Activated CD4-positive, alpha-beta T cell treated with anti-CD3 and anti-CD28 coated beads, Interleukin-2, amount 50 U/mL, for 48 hours (primary cell): ENCODE results near the gene GMEB2.
"Not testable (repeated sequence)": the region's sequence is repeated elsewhere in the genome, so short reads cannot be mapped to it uniquely, and the experiment has no call there.

Source experiments
- DNase-seq, 2 experiments: peaks; one replicate each; pipeline ENCODE4 v3.0.0-alpha.2; 2020

Gene GMEB2

GRCh38 chr20:63587256-63587655 is 39.6 kb downstream of the GMEB2 start:
- DNase-seq = no peak

GRCh38 chr20:63586797-63587196 is 40.1 kb downstream of the GMEB2 start:
- no peak for DNase-seq

- DNase-seq = no peak
These were observed 41.0 kb downstream of the GMEB2 start for GRCh38 chr20:63585616-63586565.

- no peak for DNase-seq
These were observed 44.4 kb downstream of the GMEB2 start for GRCh38 chr20:63582382-63583063.

- peak; percentile 64 to 69 for DNase-seq
These were observed 46.0 kb downstream of the GMEB2 start for GRCh38 chr20:63580796-63581461.

GRCh38 chr20:63579017-63579694 is 47.7 kb downstream of the GMEB2 start:
- DNase-seq = no peak

- no peak for DNase-seq
These were observed 48.5 kb downstream of the GMEB2 start for GRCh38 chr20:63578224-63579016.

- DNase-seq = no peak
These were observed 49.5 kb downstream of the GMEB2 start for GRCh38 chr20:63577317-63577894.

GRCh38 chr20:63576311-63576710 is 50.6 kb downstream of the GMEB2 start:
- DNase-seq = no peak

- DNase-seq = no peak
These were observed 51.8 kb downstream of the GMEB2 start for GRCh38 chr20:63574829-63575743.

- peak; percentile 51 to 58 for DNase-seq
These were observed 52.6 kb downstream of the GMEB2 start, which contains the start of gene HELZ2 for GRCh38 chr20:63574156-63574828. HELZ2 (minus strand) TSS chr20:63574239; CDS start chr20:63572385, 1,854 bp downstream.

- DNase-seq = no peak
These were observed 53.2 kb downstream of the GMEB2 start for GRCh38 chr20:63573647-63574131.

GRCh38 chr20:63572788-63573646 is 53.9 kb downstream of the GMEB2 start:
- DNase-seq = no peak

- DNase-seq = no peak
These were observed 54.7 kb downstream of the GMEB2 start for GRCh38 chr20:63572071-63572787.

- DNase-seq = not testable (repeated sequence)
These were observed 55.8 kb downstream of the GMEB2 start for GRCh38 chr20:63571087-63571478.

- DNase-seq = no peak
These were observed 56.4 kb downstream of the GMEB2 start for GRCh38 chr20:63570281-63571086.
